GM21529 (cell line): ENCODE data around the gene CARTPT.

Experiments used
- ATAC-seq: cut with Tn5 transposase; IDR thresholded peaks from one replicate; pipeline ENCODE4 v1.9.1; 2021; ENCODE audit not compliant: unreplicated experiment

CARTPT gene

DNA sequence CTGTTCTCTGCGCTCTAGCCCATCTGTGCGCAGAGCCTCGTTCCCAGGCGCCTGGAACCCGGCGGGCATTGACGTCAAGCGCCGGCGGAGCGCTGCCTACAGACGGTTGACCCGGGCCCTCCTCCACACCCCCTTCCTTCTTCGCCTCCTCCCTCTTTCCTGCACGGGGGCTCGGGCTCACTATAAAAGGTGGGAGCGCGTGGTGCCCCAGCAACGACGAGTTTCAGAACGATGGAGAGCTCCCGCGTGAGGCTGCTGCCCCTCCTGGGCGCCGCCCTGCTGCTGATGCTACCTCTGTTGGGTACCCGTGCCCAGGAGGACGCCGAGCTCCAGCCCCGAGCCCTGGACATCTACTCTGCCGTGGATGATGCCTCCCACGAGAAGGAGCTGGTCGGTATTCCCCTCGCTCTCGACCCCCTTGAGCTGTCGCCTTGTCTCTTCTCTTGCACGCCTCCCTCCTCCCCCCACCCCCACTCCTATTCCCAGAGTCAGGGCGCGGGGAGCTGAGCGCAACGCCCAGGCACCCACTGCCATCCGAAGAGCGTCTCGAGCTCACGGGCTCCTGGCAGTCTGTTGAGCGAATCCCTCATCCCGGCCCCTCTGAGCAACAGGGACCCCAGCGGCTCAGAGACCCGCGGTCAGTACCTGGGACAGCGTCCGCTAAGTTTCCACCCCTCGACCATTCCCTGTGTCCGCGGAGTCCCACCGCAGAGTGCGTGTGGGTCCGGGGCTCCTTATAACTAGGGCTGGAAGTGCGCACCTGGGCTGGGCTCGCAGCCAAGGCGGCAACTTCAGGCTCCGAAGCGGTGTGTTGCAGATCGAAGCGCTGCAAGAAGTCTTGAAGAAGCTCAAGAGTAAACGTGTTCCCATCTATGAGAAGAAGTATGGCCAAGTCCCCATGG, at the start of gene CARTPT:
CARTPT (plus strand) TSS at position 213 of the 902 bp plus-strand sequence; CDS start at position 232, 19 bp downstream.
- no peak for ATAC-seq

GRCh38 chr5:71677977-71678376, 41.1 kb upstream of the CARTPT start:
- no peak for ATAC-seq

GRCh38 chr5:71679714-71680113, 39.4 kb upstream of the CARTPT start:
- no peak for ATAC-seq

- no peak for ATAC-seq
These were observed 38.6 kb upstream of the CARTPT start for GRCh38 chr5:71680510-71680909.

- ATAC-seq, result no peak
These were observed 37.8 kb upstream of the CARTPT start for GRCh38 chr5:71681296-71681695.

DNA sequence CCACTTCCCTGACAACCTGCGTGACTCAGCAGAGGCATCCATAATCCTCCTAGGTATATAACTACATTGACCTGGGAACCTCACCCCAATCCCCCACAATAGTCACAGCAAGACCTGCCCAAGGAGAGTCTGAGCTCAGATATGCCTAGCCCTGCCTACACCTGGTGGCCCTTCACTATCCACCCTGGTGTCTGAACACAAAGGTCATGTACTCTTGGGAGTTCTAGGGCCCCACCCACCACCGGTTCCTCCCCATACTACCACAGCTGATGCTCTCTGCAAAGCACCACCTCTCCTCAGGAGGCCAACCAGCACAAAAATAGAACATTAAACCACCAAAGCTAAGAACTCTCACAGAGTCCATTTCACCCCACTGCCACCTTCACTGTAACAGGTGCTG, 34.8 kb upstream of the CARTPT start:
- ATAC-seq, result no peak

DNA sequence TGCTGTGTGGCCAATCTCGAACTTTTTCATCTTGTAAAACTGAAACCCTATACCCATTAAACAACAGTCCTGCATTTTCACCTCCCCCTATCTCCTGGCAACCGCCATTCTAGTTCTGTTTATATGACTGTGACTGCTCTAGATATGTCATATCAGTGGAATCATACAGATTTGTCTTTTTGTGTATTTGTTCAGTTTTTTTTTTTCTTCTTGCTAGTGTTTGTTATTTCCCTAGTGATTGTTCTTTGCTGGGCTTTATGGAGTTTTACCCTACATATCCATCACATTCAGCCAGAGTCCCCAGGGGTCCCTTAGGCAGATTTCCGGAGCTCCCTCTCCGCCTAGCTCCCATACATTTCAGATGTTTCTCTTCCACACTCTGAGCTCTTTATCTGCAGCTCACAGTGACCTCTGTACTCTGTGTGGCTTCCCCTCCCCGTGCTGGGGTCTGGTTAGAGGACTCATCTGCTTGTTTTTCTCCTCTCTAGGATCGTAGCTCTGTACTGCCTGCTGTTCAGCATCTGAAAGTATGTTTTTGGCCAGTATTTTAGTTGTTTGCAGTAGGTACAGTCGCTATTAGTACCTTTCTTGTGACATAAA, 25.1 kb upstream of the CARTPT start:
- no peak for ATAC-seq

GRCh38 chr5:71695071-71695470, 24.0 kb upstream of the CARTPT start:
- ATAC-seq, result no peak

DNA sequence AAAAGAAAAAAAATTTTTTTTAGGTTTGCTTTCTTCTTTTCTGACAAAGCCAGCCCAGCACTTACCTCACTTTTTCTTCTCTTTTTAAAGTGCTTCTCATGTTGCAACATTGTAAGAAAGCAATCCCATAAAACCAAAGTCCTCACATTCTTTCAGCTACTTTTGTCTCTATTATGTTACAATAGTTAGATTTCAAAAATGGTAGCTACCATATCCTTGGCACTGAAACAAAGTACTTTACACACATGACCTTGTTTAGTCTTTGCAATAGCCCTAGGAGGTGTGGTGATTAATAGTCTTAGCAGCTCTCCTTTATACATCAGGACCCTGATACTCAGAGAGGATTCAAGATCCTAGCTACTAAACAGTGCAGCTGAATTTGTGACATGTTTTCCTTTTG, 23.5 kb upstream of the CARTPT start:
- ATAC-seq, result no peak

DNA sequence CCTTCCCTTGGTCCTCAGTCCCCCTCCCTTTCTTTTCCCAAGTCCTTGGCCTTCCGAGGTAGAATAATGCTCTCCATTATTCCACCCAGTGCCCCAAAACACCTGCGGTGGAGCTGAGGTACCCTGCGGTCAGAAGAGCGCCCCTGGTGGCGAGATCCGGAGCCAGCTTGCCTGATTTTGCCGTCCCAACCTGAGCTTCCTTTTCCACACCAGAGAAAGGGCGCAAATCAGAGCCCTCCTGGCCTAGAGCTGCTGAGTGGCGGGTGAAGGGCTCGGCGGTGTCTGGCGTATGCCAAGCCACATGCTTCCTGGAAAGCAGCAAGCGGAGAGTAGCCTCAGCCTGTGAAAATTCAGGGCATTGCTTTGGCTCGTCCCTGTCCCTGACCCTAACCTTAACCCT, 21.1 kb upstream of the CARTPT start:
- no peak for ATAC-seq

- no peak for ATAC-seq
These were observed 19.8 kb upstream of the CARTPT start for GRCh38 chr5:71699233-71699632.

DNA sequence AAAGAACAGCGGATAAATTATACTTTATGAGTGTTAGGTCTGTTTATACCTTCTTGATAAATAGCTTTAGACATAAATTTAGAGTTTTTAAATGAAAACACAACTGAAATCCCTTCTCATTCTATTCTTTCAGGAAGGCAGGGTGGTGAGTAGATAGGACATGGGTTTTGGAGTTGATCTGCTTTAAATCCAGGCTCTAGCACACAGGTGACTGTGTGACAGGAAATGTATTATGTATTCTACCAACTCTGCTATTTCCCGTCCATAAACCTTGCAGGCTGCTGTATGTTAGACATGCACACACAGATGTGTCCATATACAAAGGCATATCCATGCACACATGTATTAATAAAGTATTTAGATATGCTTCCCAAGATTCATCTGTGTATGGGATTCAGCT, 19.3 kb upstream of the CARTPT start:
- ATAC-seq, result no peak

DNA sequence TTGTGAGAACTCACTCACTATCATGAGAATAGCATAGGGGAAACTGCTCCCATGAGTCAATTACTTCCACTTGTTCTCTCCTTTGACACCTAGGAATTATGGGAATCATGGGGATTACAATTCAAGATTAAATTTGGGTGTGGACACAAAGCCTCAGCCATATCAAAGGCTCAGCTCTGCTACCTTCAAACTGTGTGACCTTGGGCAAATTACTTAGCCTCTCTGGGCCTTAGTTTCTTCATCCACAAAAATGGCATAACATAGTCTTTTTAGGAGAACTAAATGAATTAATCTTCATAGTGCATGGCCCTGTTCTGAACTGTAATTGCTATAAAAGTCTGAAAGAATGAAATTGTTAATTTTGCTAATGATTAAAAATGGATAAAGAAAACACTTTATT, 18.3 kb upstream of the CARTPT start:
- ATAC-seq, result no peak

GRCh38 chr5:71701407-71701806, 17.7 kb upstream of the CARTPT start:
- no peak for ATAC-seq

DNA sequence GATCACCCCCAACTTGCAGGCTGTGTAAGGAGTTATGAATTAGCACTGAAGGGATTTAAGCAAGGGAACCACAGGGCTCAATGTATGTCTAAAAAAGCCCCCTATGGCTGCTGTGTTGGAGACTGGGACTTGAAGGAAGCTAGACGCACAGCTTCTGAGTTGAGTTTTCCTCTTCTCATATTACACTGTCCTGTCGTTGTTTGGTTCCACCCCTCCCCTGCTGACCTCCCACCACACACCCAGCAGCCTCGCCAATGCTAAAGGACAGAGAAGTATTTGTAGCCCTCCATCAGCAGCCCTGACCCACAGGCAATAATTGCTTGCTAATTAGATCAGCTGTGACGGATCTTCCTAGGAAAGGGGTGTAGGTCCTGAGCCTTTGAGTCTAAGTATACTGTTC, 15.1 kb upstream of the CARTPT start:
- ATAC-seq, result no peak

DNA sequence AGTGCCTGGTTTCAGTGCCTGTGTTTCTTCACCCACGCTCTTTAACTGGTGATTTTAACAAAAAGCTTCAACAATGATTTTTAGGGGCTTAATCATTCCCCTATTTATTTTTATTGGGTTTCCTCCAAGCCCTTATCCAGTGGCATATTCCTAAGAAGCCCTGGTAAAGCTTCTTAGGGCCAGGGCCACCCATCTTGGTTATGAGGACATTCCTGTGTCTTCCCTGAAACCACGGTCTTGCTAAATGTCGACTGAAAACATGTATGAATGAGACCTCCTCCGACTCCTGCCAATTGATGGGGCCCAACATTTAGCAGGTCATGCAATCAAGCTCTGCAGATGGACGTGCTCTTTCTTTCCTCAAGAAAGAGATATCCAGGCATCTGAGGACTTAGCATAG, 13.7 kb upstream of the CARTPT start:
- ATAC-seq, result no peak

DNA sequence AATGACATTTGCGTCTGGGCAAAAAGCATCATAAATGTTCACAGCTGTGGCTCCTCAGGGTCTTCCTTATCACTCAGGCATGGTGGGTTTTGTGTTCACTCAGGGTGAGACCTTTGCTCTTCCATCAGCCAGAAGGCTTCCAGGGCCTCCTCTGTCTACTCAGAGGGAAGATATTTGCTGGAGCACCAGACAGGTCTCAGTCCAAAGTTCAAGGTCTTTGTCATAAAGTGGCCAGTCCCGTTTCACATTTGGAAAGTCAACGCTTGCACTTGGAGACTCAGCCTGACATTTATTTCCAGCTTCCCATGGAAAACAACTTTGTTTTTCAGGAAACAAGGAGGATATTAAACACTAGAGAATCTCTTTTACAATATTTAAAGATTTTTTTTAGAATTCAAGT, 12.2 kb upstream of the CARTPT start:
- no peak for ATAC-seq

GRCh38 chr5:71711610-71712009, 7.5 kb upstream of the CARTPT start:
- no peak for ATAC-seq

DNA sequence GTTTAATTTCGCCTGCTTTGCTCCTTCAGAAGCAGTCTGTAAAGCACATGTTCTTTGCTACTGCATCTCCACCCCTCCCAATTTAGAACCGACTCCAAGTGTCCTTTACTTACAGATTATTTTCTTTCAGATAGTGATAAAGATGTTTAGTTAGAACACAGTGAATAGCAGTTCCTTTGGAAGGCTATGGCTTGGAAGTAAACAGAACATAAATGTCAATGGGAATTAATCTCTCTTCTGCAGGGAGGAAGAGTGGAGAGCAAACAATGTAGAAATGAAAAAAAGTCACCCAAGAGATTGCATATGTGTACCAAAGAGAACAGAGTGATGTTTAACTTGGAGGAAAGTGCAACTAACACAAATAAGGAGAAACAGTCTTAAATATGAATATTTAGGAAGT, 4.2 kb upstream of the CARTPT start:
- ATAC-seq, result no peak

DNA sequence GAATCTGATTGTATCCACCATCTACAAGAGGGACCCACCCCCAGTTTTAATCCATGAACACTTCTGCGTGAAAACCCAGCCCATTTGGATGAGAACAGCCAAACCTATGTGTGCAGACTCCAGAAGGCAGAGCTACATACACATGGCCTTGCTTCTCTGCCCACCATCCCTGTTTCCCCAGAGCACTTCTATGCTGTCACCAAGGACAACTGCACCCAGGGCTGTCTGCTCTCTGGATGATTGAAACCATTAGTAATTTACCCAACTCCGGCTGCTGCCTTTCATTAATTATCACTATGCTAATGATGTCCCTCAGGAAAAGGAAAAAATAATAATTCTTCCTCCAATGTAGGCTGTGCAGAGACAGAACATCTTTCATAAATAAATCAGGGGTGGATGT, 8.9 kb downstream of the CARTPT start:
- no peak for ATAC-seq

DNA sequence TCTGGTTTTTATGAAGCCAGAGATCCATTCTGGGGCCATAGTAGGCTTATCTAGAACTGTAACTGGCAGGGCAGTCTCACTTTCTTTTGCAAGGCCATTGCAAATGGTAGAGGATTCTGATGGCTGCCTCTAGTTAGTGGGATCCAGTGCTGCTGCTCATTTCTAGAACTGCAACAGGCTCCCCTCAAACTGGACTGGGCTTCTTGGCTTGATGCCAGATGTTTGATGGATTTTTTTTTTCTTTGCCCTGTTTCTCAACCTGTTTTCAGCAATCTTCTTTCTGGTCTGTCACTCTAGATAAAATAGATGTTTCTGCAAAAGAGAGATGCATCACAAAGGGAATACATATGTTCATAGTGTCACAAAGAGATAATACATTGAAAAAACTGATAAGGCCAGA, 11.9 kb downstream of the CARTPT start:
- no peak for ATAC-seq

DNA sequence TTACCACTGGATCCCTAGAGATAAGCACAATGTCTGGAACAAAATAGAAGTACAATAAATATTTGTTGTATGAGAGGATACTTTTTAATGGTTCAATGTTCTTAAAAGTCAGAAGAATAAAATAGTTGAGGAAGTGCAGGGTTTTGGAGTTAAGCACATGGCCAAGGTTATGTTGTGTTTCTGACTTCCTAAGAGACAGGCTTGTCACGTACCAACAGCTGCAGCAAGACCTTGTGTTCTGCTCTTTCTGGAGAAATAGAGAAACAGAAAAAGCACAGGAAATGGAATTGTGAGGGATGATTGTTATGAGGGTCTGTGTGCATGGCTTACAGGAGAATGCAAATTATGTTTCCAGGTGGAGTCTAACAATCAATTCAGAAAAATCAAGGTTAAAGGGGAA, 12.9 kb downstream of the CARTPT start:
- ATAC-seq, result no peak

DNA sequence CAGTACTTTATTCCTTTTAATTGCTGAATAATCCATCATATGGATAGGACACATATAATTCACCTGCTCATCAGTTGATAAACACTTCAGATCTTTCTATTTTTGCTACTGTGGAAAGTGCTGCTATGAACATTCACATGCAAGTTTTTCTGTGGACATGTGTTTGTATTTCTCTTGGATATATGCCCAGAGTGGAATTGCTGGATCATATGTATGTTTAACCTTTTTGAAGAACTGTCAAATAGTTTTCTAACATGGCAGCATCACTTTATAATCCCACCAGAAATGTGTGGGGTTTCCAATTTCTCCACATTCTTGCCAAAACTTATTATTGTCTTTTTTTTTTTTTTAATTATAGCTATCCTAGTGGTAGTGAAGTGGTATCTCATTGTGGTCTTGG, 15.1 kb downstream of the CARTPT start:
- no peak for ATAC-seq
